NCI-H526 treated with DMSO at 0.1 percent for 48 hours (cell line): Measurements from ENCODE around the gene TNS3.

Experiments
- DNase-seq: peaks from one replicate; lab custom pipeline; 2025; lab: John Stamatoyannopoulos, UW

TNS3 gene

GRCh38 chr7:47329320-47329926, 252.5 kb downstream of the TNS3 start:
- no peak for DNase-seq

- no peak for DNase-seq
Observed at GRCh38 chr7:47328392-47329319, 253.3 kb downstream of the TNS3 start.

- DNase-seq: peak; percentile 25
Observed at GRCh38 chr7:47327698-47328391, 254.1 kb downstream of the TNS3 start.

- no peak for DNase-seq
Observed at GRCh38 chr7:47327346-47327697, 254.6 kb downstream of the TNS3 start.

GRCh38 chr7:47326808-47327207, 255.1 kb downstream of the TNS3 start:
- no peak for DNase-seq

DNA sequence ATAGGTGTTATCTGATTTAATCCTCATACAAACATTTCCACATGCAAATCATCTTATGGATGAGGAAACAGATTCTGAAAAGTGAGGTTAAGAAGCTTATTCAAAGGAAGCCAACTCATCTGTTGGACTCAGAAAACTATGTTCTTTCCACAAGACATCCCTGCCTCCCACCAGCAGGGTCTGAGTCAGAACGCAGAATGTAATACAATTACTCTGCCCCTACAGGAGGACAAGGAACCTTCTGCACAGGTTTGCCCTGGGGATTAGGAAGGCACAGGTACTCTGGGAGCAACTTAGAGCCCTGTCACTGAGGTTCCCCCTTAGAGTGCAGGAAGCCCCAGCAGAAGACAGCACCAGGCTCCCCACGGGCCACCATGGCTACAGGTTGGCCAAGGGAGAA, 255.7 kb downstream of the TNS3 start:
- peak; percentile 19 for DNase-seq

DNA sequence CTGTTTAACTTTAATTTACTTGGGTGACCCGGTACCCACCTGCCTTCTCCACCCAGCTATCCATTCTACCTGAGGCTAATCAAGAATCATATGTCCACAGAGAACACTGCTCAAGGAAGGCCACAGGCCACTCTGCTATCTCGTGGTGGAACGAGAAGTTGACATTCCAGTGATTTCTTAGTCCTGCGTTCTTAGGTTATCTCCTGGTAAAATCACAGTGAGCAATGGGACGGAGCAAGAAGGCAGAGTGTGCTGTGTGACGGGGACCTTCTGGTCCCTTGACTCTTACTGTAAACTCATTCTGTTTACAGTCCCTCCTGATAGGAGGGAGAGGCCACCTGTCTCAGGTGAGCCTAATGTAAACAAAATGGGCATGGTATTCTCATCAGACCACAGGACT, 256.6 kb downstream of the TNS3 start:
- no peak for DNase-seq

- no peak for DNase-seq
Observed at GRCh38 chr7:47323904-47324303, 258.0 kb downstream of the TNS3 start.

GRCh38 chr7:47322731-47323130, 259.2 kb downstream of the TNS3 start:
- DNase-seq: no peak

DNA sequence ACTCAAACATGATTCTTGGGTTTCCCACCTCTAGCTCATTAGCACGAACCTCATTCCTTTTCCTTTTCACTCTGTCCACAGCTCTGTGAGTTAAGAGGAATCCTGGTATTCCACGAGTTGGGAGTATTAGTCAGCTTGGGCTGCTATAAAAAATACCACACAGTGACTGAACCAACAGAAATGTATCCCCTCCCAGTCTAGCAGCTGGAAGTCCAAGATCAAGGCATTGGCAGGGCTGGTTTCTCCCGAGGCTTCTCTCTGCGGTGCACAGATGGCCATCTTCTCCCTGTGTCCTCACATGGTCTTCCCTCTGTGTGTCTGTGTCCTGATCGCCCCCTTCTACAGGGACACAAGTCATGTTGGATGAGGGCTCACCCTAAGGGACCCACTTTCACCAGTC, 261.6 kb downstream of the TNS3 start:
- no peak for DNase-seq

GRCh38 chr7:47318395-47319182, 263.3 kb downstream of the TNS3 start:
- DNase-seq: no peak

DNA sequence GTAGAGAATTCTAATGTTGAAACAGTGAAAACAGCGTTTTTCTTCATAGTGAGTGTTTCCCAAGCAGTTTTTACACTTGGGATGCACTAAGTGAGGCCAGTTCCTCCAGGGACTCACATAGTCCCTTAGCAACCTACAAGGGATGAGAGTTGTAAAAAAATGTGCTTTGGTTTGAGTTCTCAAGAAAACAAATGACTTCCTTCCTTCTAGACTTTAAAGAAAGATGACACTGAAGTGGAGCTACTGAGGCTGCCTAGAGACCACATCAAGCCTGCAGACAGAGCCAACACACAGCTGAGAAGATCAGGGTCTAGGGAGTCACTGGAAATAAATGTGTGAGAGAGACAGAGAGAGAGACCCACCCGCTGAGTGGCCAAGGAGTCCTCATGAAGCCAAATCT, 264.4 kb downstream of the TNS3 start:
- DNase-seq: no peak

GRCh38 chr7:47314728-47315607, 266.9 kb downstream of the TNS3 start:
- no peak for DNase-seq

- DNase-seq: no peak
Observed at GRCh38 chr7:47314248-47314647, 267.7 kb downstream of the TNS3 start.

DNA sequence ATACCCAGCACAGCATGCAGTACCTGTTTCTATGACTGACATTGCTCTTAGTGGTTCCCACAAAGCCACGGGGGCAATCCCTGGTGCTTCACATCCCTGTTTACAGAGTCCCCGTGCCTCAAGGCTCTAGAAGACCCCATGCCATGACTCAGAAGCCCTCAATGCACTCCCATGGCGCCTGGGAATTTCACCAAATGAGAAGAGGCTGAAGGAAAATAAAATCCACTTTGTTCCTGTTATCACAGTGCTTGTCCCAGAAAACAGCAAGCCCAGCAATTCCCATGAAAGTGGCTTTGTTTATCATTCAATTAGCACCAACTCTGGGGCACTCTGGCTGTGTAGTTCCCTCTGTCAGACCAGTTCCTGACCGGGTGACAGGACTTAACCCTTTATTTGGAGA, 268.3 kb downstream of the TNS3 start:
- DNase-seq: no peak

GRCh38 chr7:47311891-47312290, 270.0 kb downstream of the TNS3 start:
- DNase-seq: no peak

GRCh38 chr7:47310020-47310419, 271.9 kb downstream of the TNS3 start:
- no peak for DNase-seq

- no peak for DNase-seq
Observed at GRCh38 chr7:47308808-47309207, 273.1 kb downstream of the TNS3 start.

GRCh38 chr7:47307311-47307710, 274.6 kb downstream of the TNS3 start:
- DNase-seq: no peak

DNA sequence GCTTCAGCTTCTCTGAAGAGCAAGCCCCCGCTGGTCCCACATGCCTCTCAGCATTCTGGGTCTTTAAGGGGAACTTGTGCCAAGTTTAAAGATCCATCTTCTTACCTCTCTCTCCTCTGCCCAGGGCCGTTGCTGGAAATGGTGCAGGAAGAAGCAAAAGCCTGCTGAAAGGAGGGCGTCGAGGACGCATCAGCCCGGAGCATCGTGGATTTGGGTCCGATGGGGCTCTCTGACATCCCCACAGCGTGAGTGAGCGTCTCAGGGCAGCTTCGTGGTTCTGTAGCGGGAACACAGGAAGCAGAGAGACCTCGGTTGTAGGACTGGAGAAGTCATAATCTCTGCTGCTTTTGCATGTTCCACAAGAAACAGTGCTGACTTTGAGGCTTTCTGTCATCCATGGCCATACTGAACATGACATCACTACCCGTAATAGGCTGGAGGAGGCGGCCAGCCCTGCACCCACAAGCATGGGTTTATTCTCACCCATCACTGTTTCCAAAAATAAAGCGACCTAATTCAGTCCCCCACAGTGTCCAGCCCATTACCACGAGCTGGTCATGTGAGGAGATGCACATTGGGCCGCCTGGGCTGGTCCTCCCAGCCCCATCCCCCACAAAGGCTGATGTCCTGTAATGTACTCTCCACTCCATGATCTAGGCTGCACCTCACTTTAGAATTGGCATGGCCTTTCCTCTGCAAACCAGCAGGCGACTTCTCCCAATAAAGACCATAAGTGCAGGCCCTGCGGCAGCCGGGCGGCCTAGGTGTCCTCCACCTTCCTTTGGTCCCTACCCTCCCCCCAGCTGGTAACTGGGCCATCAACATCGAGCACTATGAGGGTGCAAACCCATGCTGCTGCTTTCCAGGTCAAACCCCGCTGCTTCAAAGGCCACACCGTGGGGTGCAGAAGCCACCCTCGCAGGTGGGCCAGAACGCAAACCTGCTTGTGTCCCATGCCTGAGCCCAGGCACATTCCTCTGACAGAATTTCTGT, 276.9 kb downstream of the TNS3 start:
- DNase-seq: no peak
